Retina (tissue), 1 donor: ENCODE data around the gene ATF5.

Experiments used
- DNase-seq: peaks from one replicate; pipeline ENCODE4 v3.0.0-alpha.2; 2016

The ATF5 gene

GRCh38 chr19:49929121-49929610, at the start of gene ATF5, which contains the start of gene NUP62:
TSS of gene ATF5 (plus strand) at chr19:49929205. CDS start at chr19:49930851, 1,646 bp downstream.
TSS of gene NUP62 (minus strand) at chr19:49929504. CDS start at chr19:49909807, 19,697 bp downstream.
- peak; percentile 98 for DNase-seq

- DNase-seq, result no peak
Measured at GRCh38 chr19:49879243-49879963, 49.6 kb upstream of the ATF5 start.

GRCh38 chr19:49880162-49880869, 48.7 kb upstream of the ATF5 start:
- DNase-seq, result no peak

GRCh38 chr19:49881186-49881585, 47.8 kb upstream of the ATF5 start:
- DNase-seq, result no peak

GRCh38 chr19:49881672-49882394, 47.2 kb upstream of the ATF5 start:
- DNase-seq, result no peak

- no peak for DNase-seq
Measured at GRCh38 chr19:49882643-49883042, 46.4 kb upstream of the ATF5 start.

GRCh38 chr19:49883094-49883493, 45.9 kb upstream of the ATF5 start:
- no peak for DNase-seq

- DNase-seq, result no peak
Measured at GRCh38 chr19:49884109-49884508, 44.9 kb upstream of the ATF5 start.

- no peak for DNase-seq
Measured at GRCh38 chr19:49884760-49885159, 44.2 kb upstream of the ATF5 start.

- DNase-seq, result no peak
Measured at GRCh38 chr19:49887037-49887664, 41.9 kb upstream of the ATF5 start.

GRCh38 chr19:49887665-49888509, 41.1 kb upstream of the ATF5 start:
- no peak for DNase-seq

- no peak for DNase-seq
Measured at GRCh38 chr19:49888510-49888824, 40.5 kb upstream of the ATF5 start.

- DNase-seq, result no peak
Measured at GRCh38 chr19:49889038-49889686, 39.8 kb upstream of the ATF5 start.

GRCh38 chr19:49889687-49890348, 39.2 kb upstream of the ATF5 start:
- DNase-seq, result peak; percentile 96

- DNase-seq, result peak; percentile 62
Measured at GRCh38 chr19:49890349-49891311, 38.4 kb upstream of the ATF5 start.

GRCh38 chr19:49891393-49891792, 37.6 kb upstream of the ATF5 start:
- no peak for DNase-seq

- no peak for DNase-seq
Measured at GRCh38 chr19:49892716-49893115, 36.3 kb upstream of the ATF5 start.

- no peak for DNase-seq
Measured at GRCh38 chr19:49894011-49894664, 34.9 kb upstream of the ATF5 start.

- no peak for DNase-seq
Measured at GRCh38 chr19:49894879-49895565, 34.0 kb upstream of the ATF5 start.
